ENCODE measurements around the gene SEMA4F. TPM values are rescaled to one million over a fixed set of nuclear protein-coding genes. Genes with fewer than 3 reads are reported as not detected.

Gene SEMA4F
- total and polyA plus RNA-seq, 2 experiments from 2014 or later: 6.8 to 7.4 TPM

DNA sequence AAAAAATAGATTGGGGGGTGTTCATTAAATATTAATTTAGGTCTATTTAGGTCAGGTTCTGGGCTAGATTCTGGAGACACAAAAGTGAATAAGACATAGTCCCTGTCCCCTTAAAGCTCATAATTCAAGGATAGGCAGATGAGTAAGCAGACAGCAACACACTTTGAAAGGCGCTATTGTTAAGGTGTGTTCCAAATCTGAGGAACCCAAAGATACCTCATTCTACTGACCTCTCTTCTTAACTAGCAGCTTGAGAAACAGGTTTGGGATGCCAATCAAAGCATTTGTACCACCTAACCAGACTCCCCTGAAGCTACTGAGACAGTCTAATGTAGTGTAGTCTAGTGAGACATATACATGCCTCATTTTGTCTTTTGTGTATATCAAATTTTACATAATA lies 34.8 kb downstream of the SEMA4F start:
- Histone ChIP-seq H3K9me3 (ENCODE audit: low read depth) (no peaks in the 10 kb centered on the region), H3K9me2 (replicated peaks; ENCODE audit: insufficient read depth) (no peaks in the 10 kb centered on the region), H4K20me1 (ENCODE audit: insufficient read depth, poor library complexity, severe bottlenecking) (no peaks in the 10 kb centered on the region), H3K27me3 (no peaks in the 10 kb centered on the region), H2AFZ (no peak overlapping the region), H3K4me3 (no peak overlapping the region), H3K36me3 (replicated peaks; ENCODE audit: insufficient read depth, low read depth) (no peaks in the 10 kb centered on the region), H3K4me2 (no peak overlapping the region), H3K4me1 (ENCODE audit: insufficient read depth) (peaks cover 4% of the 10 kb centered on the region), H3K79me2 (no peaks in the 10 kb centered on the region), H3K27ac (no peak overlapping the region)
- no peak for DNase-seq (ENCODE audit: low spot score)
- 90% methylated on average over 1 of the region's 1 CpG for WGBS (ENCODE audit: low lambda C conversion rate, missing lambda C conversion rate)
- TF ChIP-seq, protein P1, sequence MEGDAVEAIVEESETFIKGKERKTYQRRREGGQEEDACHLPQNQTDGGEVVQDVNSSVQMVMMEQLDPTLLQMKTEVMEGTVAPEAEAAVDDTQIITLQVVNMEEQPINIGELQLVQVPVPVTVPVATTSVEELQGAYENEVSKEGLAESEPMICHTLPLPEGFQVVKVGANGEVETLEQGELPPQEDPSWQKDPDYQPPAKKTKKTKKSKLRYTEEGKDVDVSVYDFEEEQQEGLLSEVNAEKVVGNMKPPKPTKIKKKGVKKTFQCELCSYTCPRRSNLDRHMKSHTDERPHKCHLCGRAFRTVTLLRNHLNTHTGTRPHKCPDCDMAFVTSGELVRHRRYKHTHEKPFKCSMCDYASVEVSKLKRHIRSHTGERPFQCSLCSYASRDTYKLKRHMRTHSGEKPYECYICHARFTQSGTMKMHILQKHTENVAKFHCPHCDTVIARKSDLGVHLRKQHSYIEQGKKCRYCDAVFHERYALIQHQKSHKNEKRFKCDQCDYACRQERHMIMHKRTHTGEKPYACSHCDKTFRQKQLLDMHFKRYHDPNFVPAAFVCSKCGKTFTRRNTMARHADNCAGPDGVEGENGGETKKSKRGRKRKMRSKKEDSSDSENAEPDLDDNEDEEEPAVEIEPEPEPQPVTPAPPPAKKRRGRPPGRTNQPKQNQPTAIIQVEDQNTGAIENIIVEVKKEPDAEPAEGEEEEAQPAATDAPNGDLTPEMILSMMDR (IDR thresholded peaks at IDR 0.05; ENCODE audit: poor library complexity): no peak
- no peak for TF ChIP-seq EZH2 (IDR thresholded peaks at IDR 0.05; ENCODE audit: borderline replicate concordance)
- no peak for TF ChIP-seq EZH2phosphoT487 (IDR thresholded peaks at IDR 0.05; ENCODE audit: low read depth, severe bottlenecking, unreplicated experiment)

DNA sequence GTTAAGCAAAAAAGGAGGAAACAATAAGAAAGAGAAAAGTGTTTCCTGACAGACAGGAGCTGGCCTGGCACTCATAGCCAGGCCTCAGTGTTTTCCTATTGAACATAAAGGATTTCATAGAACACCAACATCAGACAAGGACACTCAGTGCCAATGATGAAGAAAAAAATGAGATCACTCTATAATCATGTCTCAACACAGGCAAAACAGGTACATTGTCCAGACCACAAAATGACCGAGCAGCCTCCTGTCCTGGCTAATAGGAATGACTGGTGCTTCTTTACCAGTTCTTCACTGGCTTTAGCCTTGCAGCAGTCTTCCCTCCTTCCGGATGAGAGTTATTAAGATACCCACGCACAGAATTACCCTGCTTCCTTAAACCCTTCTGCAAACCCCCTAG lies 35.6 kb downstream of the SEMA4F start:
- DNase-seq (ENCODE audit: low spot score): no peak

DNA sequence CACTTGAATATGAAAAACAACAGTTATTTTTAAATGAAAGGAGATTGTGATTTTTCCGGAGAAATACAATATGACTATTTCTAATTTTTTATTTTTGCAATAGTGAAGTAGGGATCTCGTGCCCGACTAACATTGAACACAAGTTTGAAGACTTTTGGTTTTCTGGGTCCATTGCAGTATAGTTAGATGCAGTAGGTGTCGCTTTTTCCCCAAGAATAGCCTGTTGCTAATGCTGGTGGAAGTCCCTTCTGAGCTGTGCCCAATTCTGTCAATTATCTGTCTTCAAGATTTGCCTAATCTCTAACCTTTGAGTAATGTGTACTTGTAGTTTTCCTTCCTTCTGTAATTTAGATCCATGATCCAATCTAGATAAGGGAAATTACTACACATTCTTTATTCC lies 36.5 kb downstream of the SEMA4F start:
- H3K27me3 ChIP-seq: no peaks in the 10 kb centered on the region
- peaks cover 10% of the 10 kb centered on the region for H3K4me1 ChIP-seq (ENCODE audit: insufficient read depth)
- H2AFZ ChIP-seq: no peak overlapping the region
- no peaks in the 10 kb centered on the region for H3K36me3 ChIP-seq (replicated peaks; ENCODE audit: insufficient read depth, low read depth)
- no peaks in the 10 kb centered on the region for H3K79me2 ChIP-seq
- H3K9me2 ChIP-seq (replicated peaks; ENCODE audit: insufficient read depth): no peaks in the 10 kb centered on the region
- TF ChIP-seq EZH2 (IDR thresholded peaks at IDR 0.05; ENCODE audit: borderline replicate concordance): no peak
- TF ChIP-seq, protein P1 (IDR thresholded peaks at IDR 0.05; ENCODE audit: poor library complexity): peak; percentile 90
- TF ChIP-seq EZH2phosphoT487 (IDR thresholded peaks at IDR 0.05; ENCODE audit: low read depth, severe bottlenecking, unreplicated experiment): no peak
- DNase-seq (ENCODE audit: low spot score): peak; percentile 73
- H3K9me3 ChIP-seq (ENCODE audit: low read depth): no peaks in the 10 kb centered on the region
- no peak overlapping the region for H3K4me3 ChIP-seq
- no peak overlapping the region for H3K4me2 ChIP-seq
- H3K27ac ChIP-seq: no peak overlapping the region
- 20% methylated on average over 4 of the region's 4 CpGs for WGBS (ENCODE audit: low lambda C conversion rate, missing lambda C conversion rate)
- no peaks in the 10 kb centered on the region for H4K20me1 ChIP-seq (ENCODE audit: insufficient read depth, poor library complexity, severe bottlenecking)

More for the DNA sequence above, 35.6 kb downstream of the SEMA4F start:
- 75% methylated on average over 3 of the region's 3 CpGs for WGBS (ENCODE audit: low lambda C conversion rate, missing lambda C conversion rate)
- H3K4me1 ChIP-seq (ENCODE audit: insufficient read depth): peaks cover 10% of the 10 kb centered on the region
- no peak overlapping the region for H3K4me2 ChIP-seq
- no peaks in the 10 kb centered on the region for H3K27me3 ChIP-seq
- no peak overlapping the region for H3K27ac ChIP-seq
- H3K9me3 ChIP-seq (ENCODE audit: low read depth): no peaks in the 10 kb centered on the region
- no peaks in the 10 kb centered on the region for H4K20me1 ChIP-seq (ENCODE audit: insufficient read depth, poor library complexity, severe bottlenecking)
- no peaks in the 10 kb centered on the region for H3K36me3 ChIP-seq (replicated peaks; ENCODE audit: insufficient read depth, low read depth)
- H2AFZ ChIP-seq: no peak overlapping the region
- H3K4me3 ChIP-seq: no peak overlapping the region
- H3K9me2 ChIP-seq (replicated peaks; ENCODE audit: insufficient read depth): no peaks in the 10 kb centered on the region
- TF ChIP-seq EZH2phosphoT487 (IDR thresholded peaks at IDR 0.05; ENCODE audit: low read depth, severe bottlenecking, unreplicated experiment) (no peak), EZH2 (IDR thresholded peaks at IDR 0.05; ENCODE audit: borderline replicate concordance) (no peak)
- TF ChIP-seq, protein P1 (IDR thresholded peaks at IDR 0.05; ENCODE audit: poor library complexity): no peak
- no peaks in the 10 kb centered on the region for H3K79me2 ChIP-seq

DNA sequence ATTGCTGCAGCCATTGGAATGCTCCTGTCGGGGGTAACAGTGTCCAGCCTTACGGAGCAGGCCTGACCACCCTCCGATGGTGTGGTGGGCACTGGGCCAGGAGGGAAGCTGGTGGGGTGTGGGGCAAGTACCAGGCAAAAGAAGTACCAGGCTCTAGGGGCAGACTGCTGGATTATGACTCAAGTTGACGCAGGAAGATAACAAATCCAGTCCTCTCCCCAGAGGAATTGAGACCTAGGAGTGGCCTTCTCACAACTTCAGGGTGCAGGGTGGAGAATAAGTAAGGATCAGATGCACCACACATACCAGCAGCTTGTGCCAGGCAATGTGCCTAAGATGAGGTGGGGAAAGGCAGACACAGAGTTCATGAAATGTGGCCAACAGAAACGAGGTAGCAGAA lies 37.9 kb downstream of the SEMA4F start:
- Histone ChIP-seq H3K4me3 (no peak overlapping the region), H3K4me2 (no peak overlapping the region), H3K4me1 (ENCODE audit: insufficient read depth) (peaks cover 15% of the 10 kb centered on the region), H3K9me3 (ENCODE audit: low read depth) (no peaks in the 10 kb centered on the region), H3K36me3 (replicated peaks; ENCODE audit: insufficient read depth, low read depth) (no peaks in the 10 kb centered on the region), H3K9me2 (replicated peaks; ENCODE audit: insufficient read depth) (no peaks in the 10 kb centered on the region), H4K20me1 (ENCODE audit: insufficient read depth, poor library complexity, severe bottlenecking) (no peaks in the 10 kb centered on the region), H2AFZ (no peak overlapping the region), H3K27me3 (no peaks in the 10 kb centered on the region), H3K27ac (no peak overlapping the region), H3K79me2 (no peaks in the 10 kb centered on the region)
- TF ChIP-seq, protein P1 (IDR thresholded peaks at IDR 0.05; ENCODE audit: poor library complexity): no peak
- no peak for TF ChIP-seq EZH2phosphoT487 (IDR thresholded peaks at IDR 0.05; ENCODE audit: low read depth, severe bottlenecking, unreplicated experiment)
- no peak for TF ChIP-seq EZH2 (IDR thresholded peaks at IDR 0.05; ENCODE audit: borderline replicate concordance)
- no peak for DNase-seq (ENCODE audit: low spot score)
- WGBS (ENCODE audit: low lambda C conversion rate, missing lambda C conversion rate): 81% methylated on average over 5 of the region's 5 CpGs
